NCI-H146 (cell line): ENCODE data around the gene CSNK1D.

Source experiments
- DNase-seq: peaks from one replicate; lab custom pipeline; 2025; lab: John Stamatoyannopoulos, UW

CSNK1D gene

DNA sequence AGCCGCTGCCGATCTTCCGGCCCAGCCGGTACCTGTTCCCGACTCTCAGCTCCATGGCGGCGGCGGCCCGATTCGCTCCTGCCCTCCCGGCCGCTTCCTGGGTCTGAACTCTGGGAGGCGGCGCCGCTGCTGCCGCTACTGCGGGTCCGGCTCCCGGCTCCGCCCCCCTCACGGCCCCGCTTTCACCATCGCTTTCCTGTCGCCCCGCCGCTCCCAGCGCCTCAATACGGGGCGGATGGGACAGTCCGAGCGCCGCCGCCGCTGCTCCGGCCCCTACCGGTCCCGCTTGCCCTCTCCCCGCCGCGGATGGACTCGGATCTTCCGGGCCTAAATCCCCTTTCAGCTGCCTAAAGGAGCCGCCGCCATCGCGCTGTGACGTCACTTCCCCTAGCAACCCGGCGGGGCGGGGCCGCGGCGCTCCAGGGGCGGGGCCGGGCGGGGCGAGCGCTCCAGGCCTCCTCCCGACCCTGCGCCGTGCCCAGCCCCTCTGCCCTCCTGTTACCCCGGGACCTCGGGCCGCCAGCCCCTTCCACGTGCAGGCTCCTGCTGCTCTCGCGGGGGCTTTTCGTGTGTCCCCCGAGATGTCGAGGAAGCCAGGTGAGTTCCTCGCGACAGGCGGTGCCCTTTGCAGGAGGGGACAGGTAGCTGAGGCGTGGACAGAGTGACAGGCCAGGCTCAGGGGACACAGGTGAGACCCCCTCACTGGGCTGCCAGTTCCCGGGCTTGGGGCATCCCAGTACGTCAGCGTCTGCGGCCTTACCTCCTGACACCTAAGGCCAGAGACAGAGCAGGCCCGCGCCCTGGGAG, at the start of gene CSNK1D:
Gene CSNK1D (minus strand): TSS at position 374 of the 807 bp plus-strand sequence. CDS start 319 bp downstream, at position 55.
- DNase-seq, result peak; percentile 86

DNA sequence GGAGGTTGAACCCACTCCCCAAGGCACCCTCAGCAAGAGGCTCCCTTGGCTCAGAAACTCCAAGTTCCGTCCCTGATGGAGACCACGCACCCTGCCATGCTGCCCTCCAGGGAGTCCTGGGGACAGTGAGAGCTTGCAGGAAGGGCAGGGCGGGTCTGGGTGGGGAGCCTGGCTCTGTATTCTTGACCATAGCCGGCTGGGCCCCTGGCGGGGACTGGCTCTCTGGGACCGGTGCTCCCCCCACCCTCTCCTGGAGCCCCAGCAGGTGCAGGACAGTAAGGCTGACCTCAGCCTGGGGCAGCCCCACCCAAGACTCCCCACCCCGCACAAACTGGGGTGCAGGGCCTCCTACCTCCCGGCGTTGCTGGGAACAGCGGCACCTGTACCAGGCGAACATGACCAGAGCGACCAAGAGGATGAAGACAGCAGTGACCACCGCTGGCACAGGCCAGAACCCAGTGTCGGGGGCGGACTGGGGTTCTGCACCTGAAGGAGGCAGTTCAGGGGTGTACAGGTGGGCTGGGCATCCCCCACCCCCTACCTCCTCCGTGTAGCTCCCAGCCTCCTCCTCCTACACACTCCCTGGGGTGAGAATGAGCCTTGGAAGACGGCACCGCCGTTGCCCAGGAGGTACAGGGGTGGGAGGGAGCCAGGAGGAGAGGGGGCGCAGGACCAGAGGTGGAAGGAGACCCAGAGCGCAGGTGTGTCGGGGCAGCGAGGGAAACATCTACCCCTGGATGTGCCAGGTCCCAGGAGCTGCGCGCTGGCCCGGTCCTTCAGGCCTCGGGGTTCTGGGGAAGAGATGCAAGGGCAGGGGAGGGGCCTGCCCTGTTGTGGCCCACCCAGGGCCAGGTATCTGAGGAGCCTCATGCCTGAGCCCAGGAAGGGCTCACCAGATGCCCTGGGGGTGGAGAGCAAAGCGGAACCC, 49.3 kb upstream of the CSNK1D start:
- DNase-seq, result no peak

DNA sequence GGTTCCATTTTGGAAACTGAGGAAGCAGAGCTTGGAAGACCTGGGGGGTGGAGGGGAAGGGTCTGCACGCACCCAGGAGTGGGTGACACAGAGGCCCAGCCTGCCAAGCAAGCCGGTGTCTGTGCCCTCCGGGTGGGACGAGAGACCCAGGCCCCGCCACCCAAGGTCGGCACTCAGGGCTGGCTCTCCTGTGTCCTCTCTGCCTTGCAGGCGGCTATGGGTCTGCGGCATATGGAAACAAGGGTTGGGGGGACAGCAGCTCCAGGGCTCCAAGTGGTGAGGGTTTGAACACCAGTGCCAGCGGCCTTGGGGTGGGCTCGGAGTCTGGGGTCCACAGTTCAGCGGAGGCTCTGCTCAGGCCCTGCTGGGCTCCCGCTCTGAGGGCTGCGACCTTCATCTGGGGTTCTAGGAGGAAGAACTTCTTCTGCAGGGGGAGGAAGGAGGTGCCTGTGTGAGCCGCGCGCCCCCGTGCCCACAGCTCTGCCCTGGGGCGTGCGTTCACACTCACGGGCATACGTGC, 48.5 kb upstream of the CSNK1D start:
- no peak for DNase-seq

DNA sequence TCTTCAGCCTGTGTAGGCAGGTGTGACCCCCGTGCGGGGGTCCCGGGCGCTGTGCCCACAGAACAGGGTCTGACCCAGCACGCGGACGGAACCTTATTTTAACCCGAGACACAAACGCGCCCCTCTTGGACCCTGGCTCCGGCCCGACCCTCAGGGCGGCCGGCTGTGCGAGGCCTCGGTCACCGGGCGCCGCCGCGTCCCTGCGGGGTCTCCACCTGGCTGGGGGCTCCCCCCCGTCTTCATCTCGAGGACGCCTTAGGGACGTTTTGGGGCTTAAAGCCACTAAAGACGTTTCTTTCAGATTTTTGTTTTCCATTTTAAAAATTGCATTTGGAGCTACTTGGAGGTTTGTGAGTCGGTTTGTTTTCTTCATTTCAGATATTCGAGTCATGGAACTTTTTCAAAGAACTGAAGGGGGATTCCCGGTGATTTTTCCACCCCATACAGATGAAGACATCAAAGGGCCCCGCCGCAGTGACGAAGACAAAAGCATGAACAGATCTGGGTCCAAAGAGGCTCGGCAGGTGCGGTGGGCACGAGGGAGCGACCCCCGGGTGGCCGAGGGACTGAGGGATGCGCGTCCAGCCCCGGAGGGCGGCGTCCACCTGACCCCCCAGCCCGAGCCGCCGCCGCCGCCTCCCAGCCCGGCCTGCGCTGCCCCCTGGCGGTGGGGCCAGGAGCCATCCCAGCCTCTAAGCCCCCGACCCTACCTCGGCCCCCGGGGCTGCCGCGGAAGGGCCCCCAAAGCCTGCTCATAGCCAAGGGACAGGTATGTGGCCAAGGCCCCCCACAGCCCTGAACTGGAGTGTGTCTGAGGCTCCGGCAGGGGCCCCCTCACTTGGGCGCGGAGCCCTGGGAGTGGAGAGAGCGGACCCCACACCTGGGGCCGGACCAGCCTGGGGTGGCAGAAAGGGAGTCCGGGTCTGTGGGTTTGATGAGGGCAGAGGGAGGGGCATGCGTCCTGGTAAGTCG, 47.7 kb upstream of the CSNK1D start:
- peak; percentile 21 for DNase-seq

DNA sequence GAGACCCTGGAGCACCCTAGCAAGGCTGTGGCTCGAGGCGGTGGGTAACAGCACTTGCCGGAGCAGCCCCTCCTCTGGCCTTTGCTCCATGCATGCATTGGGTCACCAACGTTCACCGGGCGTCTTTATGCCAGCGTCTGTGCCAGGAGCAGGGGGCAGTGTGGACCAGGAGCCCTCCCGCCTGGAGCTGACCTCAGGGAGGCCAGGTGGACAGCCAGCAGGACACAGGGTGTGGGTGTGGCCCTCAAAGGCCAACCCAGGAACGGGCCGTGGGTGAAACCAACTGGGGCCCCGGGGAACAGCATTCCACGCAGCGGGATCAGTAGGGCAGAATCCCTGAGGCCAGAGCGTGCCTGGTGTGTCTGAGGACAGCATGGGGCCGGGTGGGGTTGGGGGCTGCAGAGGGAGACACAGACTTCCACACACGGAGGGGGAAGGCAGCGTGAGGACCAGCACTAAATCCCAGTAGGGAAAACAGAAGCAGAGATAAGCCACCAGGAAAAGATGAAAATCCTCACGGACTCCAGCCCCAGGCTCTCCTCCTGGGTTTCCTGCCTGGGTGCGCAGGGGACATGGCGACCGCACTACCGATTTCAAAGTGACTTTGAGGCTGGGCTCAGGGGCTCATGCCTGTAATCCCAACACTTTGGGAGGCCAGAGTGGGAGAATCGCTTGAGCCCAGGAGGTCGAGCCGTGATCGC, 46.8 kb upstream of the CSNK1D start:
- peak; percentile 26 for DNase-seq

DNA sequence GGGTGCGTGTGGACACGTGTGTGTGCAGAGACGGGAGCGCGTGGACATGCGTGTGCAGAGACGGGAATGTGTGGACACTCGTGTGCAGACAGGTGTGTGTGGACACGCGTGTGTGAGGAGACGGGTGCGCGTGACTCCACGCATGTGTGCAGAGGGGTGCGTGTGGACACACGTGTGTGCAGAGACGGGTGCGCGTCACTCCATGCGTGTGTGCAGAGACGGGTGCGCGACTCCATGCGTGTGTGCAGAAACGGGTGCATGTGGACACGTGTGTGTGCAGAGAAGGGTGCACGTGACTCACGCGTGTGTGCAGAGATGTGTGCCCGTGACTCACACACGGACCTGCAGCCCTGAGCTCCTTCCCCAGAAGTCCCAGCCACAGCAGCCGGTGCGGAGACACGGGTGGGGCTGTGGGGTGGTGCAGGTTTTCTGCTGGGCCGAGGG, 46.1 kb upstream of the CSNK1D start:
- DNase-seq, result no peak

DNA sequence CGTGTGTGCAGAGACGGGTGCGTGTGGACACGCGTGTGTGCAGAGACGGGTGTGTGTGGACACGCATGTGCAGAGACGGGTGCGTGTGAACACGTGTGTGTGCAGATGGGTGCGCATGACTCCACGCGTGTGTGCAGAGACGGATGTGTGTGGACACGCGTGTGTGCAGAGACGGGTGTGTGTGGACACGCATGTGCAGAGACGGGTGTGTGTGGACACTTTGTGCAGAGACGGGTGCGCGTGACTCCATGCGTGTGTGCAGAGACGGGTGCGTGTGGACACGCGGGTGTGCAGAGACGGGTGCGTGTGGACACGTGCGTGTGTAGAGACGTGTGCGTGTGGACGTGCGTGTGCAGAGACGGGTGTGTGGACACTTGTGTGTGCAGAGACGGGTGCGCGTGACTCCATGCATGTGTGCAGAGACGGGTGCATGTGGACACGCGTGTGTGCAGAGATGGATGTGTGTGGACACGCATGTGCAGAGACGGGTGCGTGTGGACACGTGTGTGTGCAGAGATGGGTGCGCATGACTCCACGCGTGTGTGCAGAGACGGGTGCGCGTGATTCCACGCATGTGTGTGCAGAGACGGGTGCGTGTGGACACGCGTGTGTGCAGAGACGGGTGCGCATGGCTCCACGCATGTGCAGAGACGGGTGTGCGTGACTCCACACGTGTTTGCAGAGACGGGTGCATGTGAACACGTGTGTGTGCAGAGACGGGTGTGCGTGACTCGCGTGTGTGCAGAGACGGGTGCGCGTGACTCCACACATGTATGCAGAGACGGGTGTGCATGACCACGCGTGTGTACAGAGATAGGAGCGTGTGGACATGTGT, 45.5 kb upstream of the CSNK1D start:
- DNase-seq, result no peak

DNA sequence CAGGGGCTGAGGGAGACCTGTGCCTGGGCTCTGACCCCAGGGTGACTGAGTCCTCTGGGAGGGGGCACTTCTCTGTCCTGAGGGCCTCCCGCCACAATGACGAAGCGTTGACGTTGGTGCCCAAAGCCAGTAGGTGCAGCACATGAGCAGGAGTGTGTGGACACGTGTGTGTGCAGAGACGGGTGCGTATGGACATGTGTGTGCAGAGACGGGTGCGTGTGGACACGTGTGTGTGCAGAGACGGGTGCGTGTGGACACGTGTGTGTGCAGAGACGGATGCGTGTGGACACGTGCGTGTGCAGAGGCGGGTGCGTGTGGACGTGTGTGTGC, 44.6 kb upstream of the CSNK1D start:
- no peak for DNase-seq

DNA sequence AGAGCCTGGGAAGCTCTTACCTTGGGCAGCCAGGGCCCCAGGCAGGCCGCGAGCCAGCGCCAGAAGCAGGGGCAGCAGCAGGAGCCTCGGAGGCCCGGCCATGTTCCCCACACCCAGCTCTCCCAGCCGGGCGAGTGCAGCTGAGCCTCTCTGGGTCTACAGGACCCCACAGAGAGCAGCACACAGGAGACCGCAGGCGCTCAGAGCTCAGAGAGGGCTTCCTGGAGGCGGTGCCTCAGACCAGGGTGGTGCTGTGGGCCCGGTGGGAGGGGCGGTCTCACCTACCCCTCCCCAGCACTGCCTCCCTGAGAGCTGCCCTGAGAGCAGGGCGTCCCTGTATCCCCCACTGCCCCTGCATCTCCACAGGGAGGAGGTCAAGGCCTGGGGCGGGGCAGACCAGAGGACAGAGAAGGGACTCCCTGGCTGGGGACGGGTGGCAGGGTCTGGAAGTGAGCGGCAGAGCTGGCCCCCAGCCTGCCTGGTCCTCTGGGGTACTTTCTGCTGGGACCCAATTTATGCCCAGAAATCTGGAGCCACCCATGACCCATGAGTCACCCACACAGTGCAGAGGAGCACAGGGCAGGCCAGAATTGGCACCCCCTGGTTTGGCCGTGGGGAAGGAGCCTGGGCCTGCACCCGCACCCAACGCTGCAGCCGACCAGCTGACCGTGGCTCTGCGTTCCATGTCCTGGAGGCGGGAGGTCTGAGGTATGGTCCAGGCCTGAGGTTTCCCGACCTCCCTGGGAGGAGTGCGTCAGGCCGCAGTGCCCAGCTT, 44.1 kb upstream of the CSNK1D start, which contains the start of gene CD7:
Gene CD7 (minus strand): TSS at position 215 of the 775 bp plus-strand sequence. CDS start 113 bp downstream, at position 102.
- no peak for DNase-seq

DNA sequence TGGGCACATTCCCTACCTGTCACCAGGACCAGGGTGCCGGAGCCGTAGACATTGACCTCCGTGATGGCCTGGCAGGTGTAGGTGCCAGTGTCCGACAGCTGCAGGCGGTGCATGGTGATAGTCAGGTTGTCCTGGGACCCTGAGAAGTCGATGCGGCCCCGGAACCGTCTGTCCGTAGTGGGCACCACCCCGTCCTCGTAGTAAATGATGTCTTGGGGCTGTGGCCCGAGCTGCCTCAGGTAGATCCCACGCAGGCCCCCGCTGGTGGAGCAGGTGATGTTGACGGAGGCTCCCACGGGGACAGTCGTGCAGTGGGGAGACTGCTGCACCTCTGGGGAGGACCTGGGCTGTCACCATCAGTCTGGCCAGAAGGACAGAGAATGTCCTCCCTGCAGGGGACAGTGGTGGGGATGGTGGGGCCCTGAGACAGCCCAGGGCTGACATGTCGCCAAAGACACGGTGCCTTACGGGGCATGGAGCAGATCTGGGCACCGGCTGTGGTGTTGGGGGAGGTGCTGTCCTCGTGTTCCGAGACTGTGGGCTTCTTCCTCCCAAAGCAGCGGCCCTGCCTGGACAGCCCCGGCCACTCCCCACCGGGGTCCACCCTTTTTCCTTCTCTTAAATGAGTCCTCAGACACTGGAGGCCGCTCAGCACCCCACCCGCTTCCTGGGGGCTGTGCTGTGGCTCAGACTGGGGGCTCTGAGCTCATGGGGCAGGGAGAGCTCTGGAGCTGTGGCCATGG, 43.3 kb upstream of the CSNK1D start:
- DNase-seq, result no peak

DNA sequence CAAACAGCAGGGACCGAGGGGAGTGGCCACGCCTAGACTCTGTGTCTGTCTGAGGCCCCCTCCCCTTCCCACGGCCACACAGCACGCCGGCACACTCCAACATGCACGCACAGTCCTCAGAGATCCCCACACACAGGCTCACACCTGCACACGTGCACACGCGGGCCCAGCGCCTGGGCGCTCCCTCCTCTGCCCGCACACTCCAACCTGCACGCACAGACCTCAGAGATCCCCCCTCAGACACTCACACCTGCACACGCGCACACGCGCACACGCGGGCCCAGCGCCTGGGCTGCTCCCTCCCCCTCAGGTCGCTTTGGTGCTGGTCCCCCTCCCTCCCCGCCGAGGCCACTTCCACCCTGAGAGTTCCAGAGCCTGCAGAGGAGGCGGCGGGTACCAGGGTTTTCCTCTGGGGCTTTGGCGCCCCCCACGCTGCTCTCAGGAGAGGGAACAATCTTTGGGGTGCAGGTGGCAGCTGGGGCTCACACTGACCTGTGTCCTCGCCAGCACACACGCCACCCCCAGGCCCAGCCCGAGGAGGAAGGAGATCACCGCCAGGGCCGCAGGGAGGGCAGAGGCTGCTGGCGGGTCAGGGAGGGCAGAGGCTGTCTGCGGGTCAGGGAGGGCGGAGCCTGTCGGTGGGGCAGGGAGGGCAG, 42.3 kb upstream of the CSNK1D start:
- no peak for DNase-seq

DNA sequence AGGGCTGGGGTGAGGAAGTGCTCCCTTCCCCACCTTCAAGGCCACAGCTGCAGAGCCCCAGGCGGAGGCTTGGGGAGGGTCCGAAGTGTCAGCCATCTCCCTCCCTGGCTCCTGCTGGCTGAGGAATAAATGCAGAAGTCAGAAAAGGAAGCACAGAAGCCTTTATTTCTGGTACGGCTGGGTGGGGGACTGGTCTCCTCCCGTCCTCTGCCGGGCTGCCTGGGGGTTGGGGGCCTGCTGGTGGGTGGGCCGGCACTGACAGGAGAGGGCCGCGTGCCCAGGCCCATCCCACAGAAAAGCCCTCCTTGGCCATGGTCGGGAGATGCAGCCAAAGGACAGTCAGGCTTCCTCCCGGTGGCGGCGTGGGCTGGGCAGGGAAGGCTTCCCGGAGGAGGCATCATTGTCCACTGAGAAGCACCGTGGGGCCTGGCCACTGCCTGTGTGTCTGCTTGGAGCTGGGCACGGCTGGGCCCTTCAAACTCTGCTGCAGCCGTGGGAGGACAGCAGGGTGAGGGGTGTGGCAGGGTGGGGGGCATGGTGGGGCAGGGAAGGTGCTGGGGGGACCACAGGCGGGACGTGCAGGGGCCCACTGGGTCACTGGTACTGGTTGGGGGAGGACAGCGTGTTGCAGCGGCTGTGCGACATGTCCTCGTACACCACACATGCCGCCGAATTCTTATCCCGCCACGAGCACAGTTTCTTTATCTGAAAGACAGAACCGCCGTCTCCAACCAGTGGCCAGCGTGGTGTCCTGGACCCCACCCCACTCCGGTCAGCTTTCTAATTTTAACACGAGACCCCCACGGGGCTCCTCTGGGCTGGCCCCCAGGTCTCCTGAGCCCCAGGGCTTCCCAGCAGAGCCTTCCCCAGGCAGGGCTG, 41.5 kb upstream of the CSNK1D start:
- no peak for DNase-seq

DNA sequence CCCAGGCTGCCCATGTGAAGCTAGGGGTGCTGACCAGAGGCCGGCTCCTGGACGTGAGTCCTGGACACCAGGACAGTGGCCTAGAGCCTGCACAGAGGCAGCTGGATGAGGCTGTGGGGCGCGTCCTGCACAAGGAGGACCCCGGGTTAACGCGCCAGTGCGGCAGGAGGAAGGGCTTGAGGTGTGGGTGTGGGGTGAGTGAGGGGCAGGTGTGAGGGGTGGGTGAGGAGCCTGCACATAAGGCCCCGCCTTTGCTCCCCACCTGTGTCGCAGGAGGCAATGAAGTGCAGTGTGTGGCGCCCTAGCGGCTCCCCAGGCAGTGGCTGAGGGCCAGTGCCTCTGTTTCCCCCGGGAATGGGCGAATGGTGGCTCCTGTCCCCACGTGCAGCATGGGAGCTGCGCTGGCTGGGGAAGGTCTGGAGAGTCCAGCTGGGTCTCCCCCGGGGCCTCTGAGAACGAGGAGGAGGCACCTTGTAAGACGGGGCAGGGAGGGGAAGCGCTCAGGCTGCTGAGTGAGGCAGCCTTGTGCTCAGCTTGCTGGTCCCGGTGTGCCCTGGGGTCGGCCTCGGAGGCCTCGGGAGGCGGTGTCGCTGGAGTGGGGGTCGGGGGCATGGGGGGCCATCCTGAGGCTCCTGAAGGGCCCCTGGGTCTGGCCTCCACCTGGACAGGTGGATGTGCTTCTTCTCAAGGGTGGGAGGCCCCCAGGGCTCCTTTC, 40.7 kb upstream of the CSNK1D start:
- DNase-seq, result no peak

DNA sequence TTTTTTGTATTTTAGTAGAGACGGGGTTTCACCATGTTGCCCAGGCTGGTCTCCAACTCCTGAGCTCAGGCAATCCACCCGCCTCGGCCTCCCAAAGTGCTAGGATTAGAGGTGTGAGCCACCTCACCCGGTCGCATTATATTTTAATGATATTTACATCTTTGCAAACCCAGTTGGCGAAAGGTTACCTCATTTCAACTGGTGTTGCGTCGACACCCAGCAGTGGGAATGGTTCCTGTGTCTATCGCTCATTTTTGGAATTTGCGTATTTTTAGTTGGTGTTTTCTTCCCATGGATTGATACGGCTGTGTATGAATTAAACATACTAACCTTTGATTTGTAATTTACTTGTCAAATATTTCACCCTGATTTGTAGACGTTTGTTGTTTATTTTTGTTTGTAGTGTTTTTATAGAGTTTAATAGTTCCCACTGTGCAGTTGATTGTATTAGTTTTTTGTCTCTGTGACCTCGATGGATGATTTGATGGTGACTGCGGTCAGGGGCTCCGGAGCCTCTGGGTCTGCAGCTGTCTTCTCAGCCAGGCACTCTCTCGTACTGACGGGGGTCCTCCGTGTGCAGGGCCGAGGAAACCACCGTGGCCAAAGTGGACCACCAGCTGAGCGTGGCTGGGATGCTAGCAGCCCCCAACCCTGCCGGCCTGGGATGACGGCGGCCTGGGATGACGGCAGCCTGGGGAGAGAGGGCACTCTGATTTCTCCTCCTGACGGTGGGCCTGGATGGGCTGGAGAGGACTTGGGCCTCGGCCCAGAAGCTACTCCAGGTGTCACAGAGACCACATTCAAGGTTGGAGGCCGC, 39.9 kb upstream of the CSNK1D start:
- no peak for DNase-seq

DNA sequence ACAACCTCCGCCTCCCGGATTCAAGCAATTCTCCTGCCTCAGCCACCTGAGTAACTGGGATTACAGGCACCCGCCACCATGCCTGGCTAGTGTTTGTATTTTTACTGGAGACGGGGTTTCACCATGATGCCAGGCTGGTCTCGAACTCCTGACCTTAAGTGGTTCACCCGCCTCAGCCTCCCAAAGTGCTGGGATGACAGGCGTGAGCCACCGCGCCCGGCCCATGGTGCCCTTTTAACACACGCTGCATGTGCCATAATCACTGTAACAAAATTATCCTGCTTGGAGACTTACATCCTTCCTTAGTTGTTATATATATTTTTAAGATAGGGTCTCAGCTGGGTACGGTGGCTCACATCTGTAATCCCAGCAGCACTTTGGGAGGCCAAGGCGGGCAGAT, 38.5 kb upstream of the CSNK1D start:
- DNase-seq, result no peak
